NCI-H1048 (cell line): ENCODE measurements around the gene PTPRN2.
"Not testable (repeated sequence)": the region's sequence is repeated elsewhere in the genome, so short reads cannot be mapped to it uniquely, and the experiment has no call there.

ENCODE experiments used
- DNase-seq: peaks from one replicate; lab custom pipeline; 2025; lab: John Stamatoyannopoulos, UW

The PTPRN2 gene

GRCh38 chr7:157609932-157610640 is 977.5 kb downstream of the PTPRN2 start:
- no peak for DNase-seq

DNA sequence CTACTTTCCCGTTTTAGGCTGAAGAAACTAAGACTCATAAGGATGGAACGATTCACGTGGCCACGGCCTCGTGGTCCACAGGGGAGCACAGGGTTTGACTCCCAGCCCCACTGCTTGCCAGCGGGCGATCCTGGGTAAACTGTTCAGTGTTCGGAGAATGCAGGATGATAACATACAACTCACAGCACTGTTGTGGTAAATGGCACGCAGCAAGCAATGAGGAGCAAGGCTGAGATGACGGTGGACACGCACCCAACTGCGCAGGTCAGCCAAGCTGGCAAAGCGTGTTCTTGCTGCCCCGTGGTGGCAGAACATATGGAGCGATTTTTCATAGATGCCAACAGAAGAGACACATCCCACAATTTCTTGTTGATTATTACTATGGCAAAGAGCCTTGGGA is 978.1 kb downstream of the PTPRN2 start:
- DNase-seq = no peak

DNA sequence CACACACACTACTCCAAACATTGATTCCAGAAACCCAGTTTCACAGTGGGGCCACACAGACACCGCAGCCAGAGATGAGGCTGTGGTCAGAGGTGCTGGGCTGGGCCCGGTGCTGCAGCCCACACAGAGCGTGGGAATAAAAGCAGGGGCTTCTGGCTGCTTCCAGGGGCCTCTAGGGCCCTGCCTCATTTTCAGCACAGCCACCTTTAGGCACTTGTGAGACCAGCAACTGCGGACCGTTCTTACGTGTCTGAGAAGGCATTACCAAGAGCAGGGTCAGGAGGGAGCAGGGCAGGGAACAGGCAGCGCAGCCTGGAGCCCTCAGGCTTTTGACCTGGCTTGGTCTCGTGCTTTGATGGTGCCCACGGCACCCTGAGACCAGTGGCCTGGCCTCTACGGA is 980.4 kb downstream of the PTPRN2 start:
- DNase-seq = no peak

GRCh38 chr7:157606140-157606539 is 981.5 kb downstream of the PTPRN2 start:
- no peak for DNase-seq

GRCh38 chr7:157605638-157606037 is 982.0 kb downstream of the PTPRN2 start:
- no peak for DNase-seq

- DNase-seq = no peak
Measured at GRCh38 chr7:157604661-157605381, 982.8 kb downstream of the PTPRN2 start.

DNA sequence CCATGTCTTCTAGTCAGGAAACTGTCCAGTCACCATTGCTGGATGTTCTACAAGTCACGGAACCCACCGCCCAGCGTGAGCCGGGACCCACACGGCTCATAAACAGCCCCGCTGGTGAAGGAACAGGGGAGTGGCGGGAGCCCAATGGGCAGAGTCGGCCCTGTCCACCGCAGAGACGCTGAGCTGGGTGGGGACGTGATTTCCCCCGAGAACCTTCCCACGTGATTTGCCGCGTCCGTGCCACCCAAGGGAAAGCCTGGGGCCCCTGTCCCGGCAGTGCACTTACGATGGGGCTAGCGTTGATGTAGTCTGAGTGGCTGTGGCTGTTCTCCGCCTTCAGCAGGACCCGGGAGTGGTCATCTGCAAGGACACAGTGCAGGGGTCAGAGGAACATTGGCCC is 983.9 kb downstream of the PTPRN2 start:
- DNase-seq = no peak

GRCh38 chr7:157603005-157603404 is 984.6 kb downstream of the PTPRN2 start:
- no peak for DNase-seq

DNA sequence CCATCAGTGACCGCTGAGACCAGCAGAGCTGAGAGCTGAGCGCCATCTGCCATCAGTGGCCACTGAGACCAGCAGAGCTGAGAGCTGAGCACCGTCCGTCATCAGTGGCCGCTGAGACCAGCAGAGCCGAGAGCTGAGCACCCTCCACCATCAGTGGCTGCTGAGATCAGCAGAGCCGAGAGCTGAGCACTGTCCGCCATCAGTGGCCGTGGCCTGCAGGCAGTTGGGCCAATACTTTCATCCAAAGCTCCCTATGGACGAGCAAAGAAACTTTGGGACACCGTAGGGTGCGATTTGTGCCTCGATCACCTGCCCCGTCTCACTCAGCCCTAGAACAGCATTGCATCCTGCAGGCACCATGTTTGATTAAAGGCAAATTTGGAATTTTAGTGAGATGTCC is 985.0 kb downstream of the PTPRN2 start:
- no peak for DNase-seq

DNA sequence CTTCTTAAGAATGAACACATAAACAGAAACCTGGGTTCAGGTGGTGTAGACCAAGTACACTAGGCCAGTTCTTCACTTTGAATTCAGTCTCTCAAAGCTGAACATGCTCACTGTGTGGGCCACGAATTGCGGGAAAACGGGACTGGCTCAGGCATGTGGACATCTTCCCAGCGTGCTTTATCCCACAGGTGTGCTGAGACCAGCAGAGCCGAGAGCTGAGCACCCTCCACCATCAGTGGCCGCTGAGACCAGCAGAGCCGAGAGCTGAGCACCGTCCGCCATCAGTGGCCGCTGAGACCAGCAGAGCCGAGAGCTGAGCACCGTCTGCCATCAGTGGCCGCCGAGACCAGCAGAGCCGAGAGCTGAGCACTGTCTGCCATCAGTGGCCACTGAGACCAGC is 985.5 kb downstream of the PTPRN2 start:
- DNase-seq = no peak

- no peak for DNase-seq
Measured at GRCh38 chr7:157601530-157601929, 986.1 kb downstream of the PTPRN2 start.

DNA sequence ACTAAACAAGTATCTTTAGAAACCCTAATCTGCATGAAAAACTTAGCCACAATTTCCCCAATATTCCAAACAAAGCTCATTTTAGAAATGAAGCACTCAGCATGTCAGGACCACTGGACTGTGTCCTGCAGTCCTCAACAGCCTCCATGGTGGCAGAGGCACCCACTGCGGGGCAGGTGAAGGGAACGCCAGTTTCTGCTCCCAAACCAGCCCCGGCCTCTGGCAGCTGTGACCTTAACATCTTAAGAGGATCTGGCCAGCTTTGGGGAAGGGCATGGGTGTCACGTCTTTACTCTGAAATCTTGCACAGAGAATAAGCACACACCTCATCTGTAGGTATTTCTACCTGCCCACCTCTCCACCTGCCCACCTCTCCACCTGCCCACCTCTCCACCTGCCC is 988.1 kb downstream of the PTPRN2 start:
- no peak for DNase-seq

GRCh38 chr7:157597562-157597961 is 990.1 kb downstream of the PTPRN2 start:
- no peak for DNase-seq

DNA sequence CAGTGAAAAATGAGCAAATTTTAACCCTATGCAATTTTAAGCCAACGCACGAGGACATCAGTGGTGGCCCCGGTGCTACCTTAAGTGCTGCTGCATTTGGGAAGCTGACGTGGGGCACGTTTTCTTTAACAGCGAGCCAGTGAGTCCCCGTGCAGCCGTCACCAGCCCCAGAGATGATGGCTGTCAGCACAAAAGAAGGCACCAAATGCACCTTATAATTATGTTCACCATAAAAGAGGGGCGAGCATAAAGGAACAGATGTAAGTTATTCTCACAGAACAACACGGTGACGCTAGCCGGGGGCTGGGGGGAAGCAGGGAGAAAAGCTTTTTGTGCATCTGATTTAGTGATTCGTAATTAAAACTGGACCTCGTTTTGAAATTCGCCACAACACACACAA is 990.7 kb downstream of the PTPRN2 start:
- no peak for DNase-seq

- no peak for DNase-seq
Measured at GRCh38 chr7:157596471-157596870, 991.2 kb downstream of the PTPRN2 start.

DNA sequence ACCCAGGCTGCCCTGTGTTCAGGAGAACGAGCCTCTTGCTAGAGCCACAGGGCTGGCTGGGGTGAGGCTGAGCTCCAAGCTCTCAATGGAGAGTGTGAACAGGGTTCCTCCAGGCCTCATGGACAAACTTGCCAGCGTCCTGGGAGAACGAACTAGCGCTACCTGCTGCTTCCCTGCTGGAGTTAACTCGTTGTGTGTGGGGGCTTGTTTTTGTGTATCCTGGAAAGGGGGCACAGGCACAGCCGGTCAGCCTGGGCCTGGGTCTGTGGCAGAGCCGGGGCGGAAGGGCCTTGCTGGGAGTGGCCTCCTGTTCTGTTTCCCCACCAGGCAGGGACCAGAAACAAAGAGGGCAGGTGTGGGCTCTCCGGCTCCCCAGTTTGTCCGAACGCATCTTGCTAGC is 991.6 kb downstream of the PTPRN2 start:
- no peak for DNase-seq

DNA sequence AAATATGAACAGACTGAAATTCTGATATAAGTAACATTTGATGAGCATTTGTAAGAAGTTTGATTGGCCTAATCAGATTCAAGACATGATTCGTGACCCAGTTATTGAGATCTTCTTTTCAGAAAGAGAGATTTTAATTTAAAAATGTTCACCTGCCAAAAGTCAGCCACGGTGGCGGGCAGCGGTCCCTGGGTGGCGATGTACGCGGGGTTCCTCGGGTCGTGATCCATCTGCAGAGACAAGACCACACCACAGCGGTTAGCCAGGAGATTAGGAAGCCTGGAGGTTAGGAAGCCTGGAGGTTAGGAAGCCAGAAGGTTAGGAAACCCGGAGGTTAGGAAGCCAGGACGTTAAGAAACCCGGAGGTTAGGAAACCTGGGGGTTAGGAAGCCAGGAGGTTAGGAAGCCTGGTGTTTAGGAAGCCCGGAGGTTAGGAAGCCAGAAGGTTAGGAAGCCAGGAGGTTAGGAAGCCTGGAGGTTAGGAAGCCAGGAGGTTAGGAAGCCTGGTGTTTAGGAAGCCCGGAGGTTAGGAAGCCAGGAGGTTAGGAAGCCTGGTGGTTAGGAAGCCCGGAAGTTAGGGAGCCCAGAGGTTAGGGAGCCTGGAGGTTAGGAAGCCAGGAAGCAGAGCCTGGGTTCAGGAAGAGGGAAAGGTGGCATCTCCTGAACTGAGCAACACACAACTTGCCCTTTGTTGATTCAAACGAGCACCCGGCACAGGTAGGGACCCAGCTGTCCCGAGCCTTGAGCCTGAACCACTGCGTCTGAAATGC is 992.4 kb downstream of the PTPRN2 start:
- DNase-seq = no peak

- DNase-seq = no peak
Measured at GRCh38 chr7:157594306-157594705, 993.3 kb downstream of the PTPRN2 start.

- no peak for DNase-seq
Measured at GRCh38 chr7:157593541-157593940, 994.1 kb downstream of the PTPRN2 start.

DNA sequence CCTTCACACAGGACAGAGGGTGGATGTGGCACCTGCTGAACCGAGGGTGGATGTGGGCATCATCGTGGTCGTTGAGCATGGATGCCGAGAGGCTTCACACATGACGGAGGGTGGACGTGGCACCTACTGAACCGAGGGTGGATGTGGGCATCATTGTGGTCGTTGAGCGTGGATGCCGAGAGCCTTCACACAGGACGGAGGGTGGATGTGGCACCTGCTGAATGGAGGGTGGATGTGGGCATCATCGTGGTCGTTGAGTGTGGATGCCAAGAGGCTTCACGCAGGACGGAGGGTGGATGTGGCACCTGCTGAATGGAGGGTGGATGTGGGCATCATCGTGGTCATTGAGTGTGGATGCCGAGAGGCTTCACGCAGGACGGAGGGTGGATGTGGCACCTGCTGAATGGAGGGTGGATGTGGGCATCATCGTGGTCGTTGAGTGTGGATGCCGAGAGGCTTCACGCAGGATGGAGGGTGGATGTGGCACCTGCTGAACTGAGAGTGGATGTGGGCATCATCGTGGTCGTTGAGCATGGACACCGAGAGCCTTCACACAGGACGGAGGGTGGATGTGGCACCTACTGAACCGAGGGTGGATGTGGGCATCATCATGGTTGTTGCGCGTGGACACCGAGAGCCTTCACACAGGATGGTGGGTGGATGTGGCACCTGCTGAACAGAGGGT is 994.8 kb downstream of the PTPRN2 start:
- DNase-seq = not testable (repeated sequence)

- DNase-seq = no peak
Measured at GRCh38 chr7:157590526-157590925, 997.1 kb downstream of the PTPRN2 start.

GRCh38 chr7:157589680-157590079 is 997.9 kb downstream of the PTPRN2 start:
- no peak for DNase-seq
